Small intestine (tissue), 16 donors: ENCODE data around the gene PCDHA9. TPM values are rescaled to one million over a fixed set of nuclear protein-coding genes. Genes with fewer than 3 reads are reported as not detected.
"Not testable (repeated sequence)": the region's sequence is repeated elsewhere in the genome, so short reads cannot be mapped to it uniquely, and the experiment has no call there.

Source experiments
- DNase-seq, 2 donors: peaks; one replicate each; pipeline versions ENCODE4 v3.0.0 to v3.0.0-alpha.2; 2013
- FAIRE-seq: peaks from 2 replicates; lab custom pipeline; 2012; peaks lifted over from hg19 to GRCh38; lab: Jason Lieb, UNC
- H3K27ac ChIP-seq, 3 donors: one replicate each; pipeline ENCODE4 v1.5.1; 2013; ENCODE audit warnings: low read length in 2 of 3, mild to moderate bottlenecking in 2 of 3, control low read depth in 1 of 3, inconsistent platforms in 1 of 3, low read depth in 1 of 3, moderate library complexity in 1 of 3
- H3K27me3 ChIP-seq, 3 donors: one replicate each; pipeline ENCODE4 v1.6.1; 2013; ENCODE audit warnings: low read length in 3 of 3, inconsistent platforms in 1 of 3; ENCODE audit not compliant: control insufficient read depth in 3 of 3, insufficient read depth in 3 of 3
- H3K36me3 ChIP-seq, 3 donors: one replicate each; pipeline ENCODE4 v1.6.1; 2013; ENCODE audit warnings: low read length in 3 of 3, inconsistent platforms in 1 of 3, low read depth in 1 of 3, mild to moderate bottlenecking in 1 of 3, moderate library complexity in 1 of 3; ENCODE audit not compliant: control insufficient read depth in 3 of 3, insufficient read depth in 2 of 3
- H3K4me1 ChIP-seq, 3 donors: one replicate each; pipeline ENCODE4 v1.6.1; 2013; ENCODE audit warnings: low read length in 2 of 3, inconsistent platforms in 1 of 3, low read depth in 1 of 3, mild to moderate bottlenecking in 1 of 3, moderate library complexity in 1 of 3; ENCODE audit not compliant: control insufficient read depth in 3 of 3, insufficient read depth in 2 of 3
- H3K4me3 ChIP-seq, 3 donors: one replicate each; pipeline ENCODE4 v1.5.1; 2013; ENCODE audit warnings: low read length in 3 of 3, control low read depth in 1 of 3, inconsistent platforms in 1 of 3, low read depth in 1 of 3, mild to moderate bottlenecking in 1 of 3, moderate library complexity in 1 of 3
- H3K9me3 ChIP-seq, 2 donors: one replicate each; pipeline ENCODE4 v1.6.1; 2013; ENCODE audit warnings: low read depth in 1 of 2, low read length in 1 of 2; ENCODE audit not compliant: control insufficient read depth in 2 of 2, insufficient read depth in 1 of 2
- WGBS, 3 donors: extraction: QIAGEN DNeasy Blood & Tissue Kit; methylation state at CpG; one replicate each; pipeline ENCODE4 v1.1.7; 2013; 5-methylcytosine and 5-hydroxymethylcytosine counted together
- long read RNA-seq, 10 donors: transcript quantifications; one replicate each; lab custom pipeline, GENCODE V29; 2026
- polyA plus RNA-seq, 4 donors: library from polyadenylated mRNA; stranded (reverse) in 3 of 4; unstranded in 1 of 4; fragments of 200-250 nt in 3 of 4; fragments of 120-200 nt in 1 of 4; gene quantifications; one replicate each; pipeline versions ENCODE4 v1.2.1 to v1.2.3, GENCODE V29; 2013
- donor health status: healthy with polysubstance abuse.
- donor health status: control.
- donor health status: control.
- donor health status: Bipolar disorder and iron deficiency.
- donor health status: healthy.

The PCDHA9 gene
- polyA plus RNA-seq = under 1 TPM in 2 of 4 donors, not detected in 2; 0.01 to 0.06 TPM
- long read RNA-seq, donor 1, full-length matches to known transcripts = 1 of 1 reads
- long read RNA-seq, donor 1, partial matches to known transcripts = 0 of 1 reads
- long read RNA-seq, donor 1, other reads (novel, unspliced or antisense) = 0 of 1 reads
- long read RNA-seq, donor 2 = 0 reads
- long read RNA-seq, donor 3, full-length matches to known transcripts = 1 of 1 reads
- long read RNA-seq, donor 3, partial matches to known transcripts = 0 of 1 reads
- long read RNA-seq, donor 3, other reads (novel, unspliced or antisense) = 0 of 1 reads
- long read RNA-seq, donor 4 = 0 reads
- long read RNA-seq, donor 5 = 0 reads
- long read RNA-seq, donor 6 = 0 reads
- long read RNA-seq, donor 7 = 0 reads
- long read RNA-seq, donor 8 = 0 reads
- long read RNA-seq, donor 9 = 0 reads
- long read RNA-seq, donor 10 = 0 reads

DNA sequence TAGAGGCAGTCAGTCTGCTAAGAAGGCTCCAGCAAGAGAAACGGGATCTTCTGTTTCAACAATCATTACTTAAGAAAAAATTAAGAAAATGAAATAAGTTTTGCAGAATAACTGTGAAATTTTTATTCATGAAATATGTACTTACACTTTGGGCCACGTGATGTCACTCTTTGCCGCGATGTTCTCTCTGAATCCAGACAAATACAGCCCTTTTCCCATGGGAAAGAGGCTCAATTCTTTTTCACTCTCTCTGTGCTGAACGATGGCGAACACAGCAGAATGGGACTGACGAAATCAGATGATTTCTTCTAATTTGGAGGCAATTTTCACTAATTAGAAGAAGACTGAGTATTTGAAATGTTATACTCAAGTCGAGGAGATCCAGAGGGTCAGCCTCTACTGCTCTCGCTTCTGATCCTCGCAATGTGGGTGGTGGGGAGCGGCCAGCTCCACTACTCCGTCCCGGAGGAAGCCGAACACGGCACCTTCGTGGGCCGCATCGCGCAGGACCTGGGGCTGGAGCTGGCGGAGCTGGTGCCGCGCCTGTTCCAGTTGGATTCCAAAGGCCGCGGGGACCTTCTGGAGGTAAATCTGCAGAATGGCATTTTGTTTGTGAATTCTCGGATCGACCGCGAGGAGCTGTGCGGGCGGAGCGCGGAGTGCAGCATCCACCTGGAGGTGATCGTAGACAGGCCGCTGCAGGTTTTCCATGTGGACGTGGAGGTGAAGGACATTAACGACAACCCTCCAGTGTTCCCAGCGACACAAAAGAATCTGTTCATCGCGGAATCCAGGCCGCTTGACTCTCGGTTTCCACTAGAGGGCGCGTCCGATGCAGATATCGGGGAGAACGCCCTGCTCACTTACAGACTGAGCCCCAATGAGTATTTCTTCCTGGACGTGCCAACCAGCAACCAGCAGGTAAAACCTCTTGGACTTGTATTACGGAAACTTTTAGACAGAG lies at the start of gene PCDHA9:
Gene PCDHA9, plus strand, starts transcription at position 244 of the 964 bp plus-strand sequence. Its CDS starts 114 bp downstream, at position 358.
- H3K27ac ChIP-seq, H3K36me3 ChIP-seq, H3K4me3 ChIP-seq, H3K4me1 ChIP-seq, H3K27me3 ChIP-seq, DNase-seq, FAIRE-seq: not testable (repeated sequence)
- 25 to 45% methylated on average over 37 to 46 of the region's 48 CpGs; no CpG with 5 or more reads in 1 of the 3 donors for WGBS, 3 donors
- peaks cover 0 to 13% of the 10 kb centered on the region in 2 donors for H3K9me3 ChIP-seq

DNA sequence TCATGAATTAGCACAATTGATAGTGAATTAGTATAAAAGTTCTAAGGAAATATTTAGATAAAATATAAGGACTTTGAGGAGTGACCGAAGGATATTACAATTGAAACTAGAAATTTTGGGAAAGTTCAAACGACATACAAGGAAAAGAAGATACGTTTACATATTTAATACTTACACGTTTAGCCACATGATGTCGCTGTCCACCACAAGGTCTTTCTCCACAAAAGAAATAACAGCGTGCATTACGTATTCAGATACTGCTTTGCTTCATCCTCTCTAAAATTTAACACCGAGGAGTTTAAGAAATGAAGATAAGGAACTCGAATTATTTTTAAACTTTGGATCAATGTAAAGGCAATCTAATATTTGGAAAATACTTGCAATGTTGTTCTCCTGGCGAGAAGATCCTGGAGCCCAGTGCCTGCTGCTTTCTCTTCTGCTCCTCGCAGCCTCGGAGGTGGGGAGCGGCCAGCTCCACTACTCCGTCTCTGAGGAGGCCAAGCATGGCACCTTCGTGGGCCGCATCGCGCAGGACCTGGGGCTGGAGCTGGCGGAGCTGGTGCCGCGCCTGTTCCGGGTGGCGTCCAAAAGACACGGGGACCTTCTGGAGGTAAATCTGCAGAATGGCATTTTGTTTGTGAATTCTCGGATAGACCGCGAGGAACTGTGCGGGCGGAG lies 47.2 kb upstream of the PCDHA9 start, which contains the start of gene PCDHA3:
Gene PCDHA3, plus strand, starts transcription at position 242 of the 678 bp plus-strand sequence.
- no peaks in the 10 kb centered on the region for H3K36me3 ChIP-seq
- FAIRE-seq (no peak), DNase-seq (no peak)
- H3K27ac ChIP-seq = no peak within 1 kb of the TSS
- peaks cover 14 to 34% of the 10 kb centered on the region in 2 donors for H3K9me3 ChIP-seq
- no peak within 1 kb of the TSS for H3K4me3 ChIP-seq
- 23 to 40% (median 38%) methylated on average over 29 of the region's 29 CpGs for WGBS, 3 donors
- no peaks in the 10 kb centered on the region for H3K4me1 ChIP-seq
- H3K27me3 ChIP-seq = peaks cover 0 to 8% (median 0%) of the 10 kb centered on the region in 3 donors

DNA sequence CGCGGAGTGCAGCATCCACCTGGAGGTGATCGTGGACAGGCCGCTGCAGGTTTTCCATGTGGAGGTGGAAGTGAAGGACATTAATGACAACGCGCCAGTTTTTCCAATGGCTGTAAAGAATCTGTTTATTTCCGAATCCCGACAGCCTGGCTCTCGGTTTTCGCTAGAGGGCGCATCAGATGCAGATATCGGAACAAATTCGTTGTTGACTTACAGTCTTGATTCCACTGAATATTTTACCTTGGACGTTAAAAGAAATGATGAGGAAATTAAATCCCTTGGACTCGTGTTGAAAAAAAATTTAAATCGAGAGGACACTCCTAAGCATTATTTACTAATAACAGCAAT lies 46.7 kb upstream of the PCDHA9 start:
- DNase-seq (no peak), FAIRE-seq (no peak)
- Histone ChIP-seq H3K4me1 (no peaks in the 10 kb centered on the region), H3K27me3 (peaks cover 0 to 8% (median 0%) of the 10 kb centered on the region in 3 donors), H3K4me3 (no peak overlapping the region), H3K9me3 (peaks cover 12 to 29% of the 10 kb centered on the region in 2 donors), H3K36me3 (no peaks in the 10 kb centered on the region), H3K27ac (no peak overlapping the region)
- 18 to 41% (median 32%) methylated on average over 16 of the region's 16 CpGs for WGBS, 3 donors

- not testable (repeated sequence) for H3K36me3 ChIP-seq, DNase-seq, H3K27ac ChIP-seq, H3K4me1 ChIP-seq, H3K4me3 ChIP-seq, FAIRE-seq
- Histone ChIP-seq H3K9me3 (peaks cover 6 to 27% of the 10 kb centered on the region in 2 donors), H3K27me3 (peaks cover 0 to 11% (median 0%) of the 10 kb centered on the region in 3 donors)
- 55 to 77% (median 69%) methylated on average over 45 of the region's 45 CpGs for WGBS, 3 donors
Observed at GRCh38 chr5:140802381-140802780, 45.8 kb upstream of the PCDHA9 start.

GRCh38 chr5:140802781-140803271 lies 45.4 kb upstream of the PCDHA9 start:
- WGBS, 3 donors = 57 to 74% (median 66%) methylated on average over 51 to 53 of the region's 53 CpGs
- FAIRE-seq = no peak

DNA sequence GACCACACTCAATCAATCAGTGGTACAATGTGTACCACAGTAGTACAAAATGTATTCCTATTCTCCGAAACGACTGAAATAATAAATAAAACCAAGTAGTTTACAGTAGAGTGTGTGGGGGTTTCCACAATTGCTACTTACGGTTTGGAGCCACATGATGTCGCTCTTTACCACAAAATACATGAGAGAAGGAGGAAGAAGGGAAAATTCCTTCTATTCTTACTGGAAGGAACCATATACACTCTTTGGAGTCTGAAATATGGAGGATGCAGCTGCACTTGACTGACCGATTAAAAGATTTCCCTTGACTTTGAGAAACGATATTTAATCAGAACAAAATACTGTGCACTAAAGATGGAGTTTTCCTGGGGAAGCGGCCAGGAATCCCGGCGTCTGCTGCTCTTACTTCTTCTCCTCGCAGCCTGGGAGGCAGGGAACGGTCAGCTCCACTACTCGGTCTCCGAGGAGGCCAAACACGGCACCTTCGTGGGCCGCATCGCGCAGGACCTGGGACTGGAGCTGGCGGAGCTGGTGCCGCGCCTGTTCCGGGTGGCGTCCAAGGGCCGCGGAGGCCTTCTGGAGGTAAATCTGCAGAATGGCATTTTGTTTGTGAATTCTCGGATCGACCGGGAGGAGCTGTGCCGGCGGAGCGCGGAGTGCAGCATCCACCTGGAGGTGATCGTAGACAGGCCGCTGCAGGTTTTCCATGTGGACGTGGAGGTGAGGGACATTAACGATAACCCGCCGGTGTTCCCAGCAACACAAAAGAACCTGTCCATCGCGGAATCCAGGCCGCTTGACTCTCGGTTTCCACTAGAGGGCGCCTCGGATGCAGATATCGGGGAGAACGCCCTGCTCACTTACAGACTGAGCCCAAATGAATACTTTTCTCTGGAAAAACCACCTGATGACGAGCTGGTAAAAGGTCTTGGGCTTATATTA lies 41.1 kb upstream of the PCDHA9 start, which contains the start of gene PCDHA4:
Gene PCDHA4, plus strand, starts transcription at position 235 of the 942 bp plus-strand sequence.
- H3K4me3 ChIP-seq = peak within 1 kb of the TSS in 1 of 3 donors; percentile 13
- FAIRE-seq = no peak
- 21 to 43% (median 40%) methylated on average over 32 to 38 of the region's 47 CpGs for WGBS, 3 donors
- no peak for DNase-seq
- H3K27me3 ChIP-seq = peaks cover 0 to 9% (median 0%) of the 10 kb centered on the region in 3 donors
- H3K4me1 ChIP-seq = no peaks in the 10 kb centered on the region
- no peak within 1 kb of the TSS for H3K27ac ChIP-seq
- no peaks in the 10 kb centered on the region for H3K36me3 ChIP-seq
- peaks cover 4 to 37% of the 10 kb centered on the region in 2 donors for H3K9me3 ChIP-seq

More at GRCh38 chr5:140802781-140803271, 45.4 kb upstream of the PCDHA9 start:
- peaks cover 6 to 29% of the 10 kb centered on the region in 2 donors for H3K9me3 ChIP-seq
- no peaks in the 10 kb centered on the region for H3K36me3 ChIP-seq
- H3K4me3 ChIP-seq = no peak overlapping the region
- H3K27ac ChIP-seq = no peak overlapping the region
- DNase-seq = no peak
- H3K4me1 ChIP-seq = no peaks in the 10 kb centered on the region
- H3K27me3 ChIP-seq = peaks cover 0 to 14% (median 0%) of the 10 kb centered on the region in 3 donors

DNA sequence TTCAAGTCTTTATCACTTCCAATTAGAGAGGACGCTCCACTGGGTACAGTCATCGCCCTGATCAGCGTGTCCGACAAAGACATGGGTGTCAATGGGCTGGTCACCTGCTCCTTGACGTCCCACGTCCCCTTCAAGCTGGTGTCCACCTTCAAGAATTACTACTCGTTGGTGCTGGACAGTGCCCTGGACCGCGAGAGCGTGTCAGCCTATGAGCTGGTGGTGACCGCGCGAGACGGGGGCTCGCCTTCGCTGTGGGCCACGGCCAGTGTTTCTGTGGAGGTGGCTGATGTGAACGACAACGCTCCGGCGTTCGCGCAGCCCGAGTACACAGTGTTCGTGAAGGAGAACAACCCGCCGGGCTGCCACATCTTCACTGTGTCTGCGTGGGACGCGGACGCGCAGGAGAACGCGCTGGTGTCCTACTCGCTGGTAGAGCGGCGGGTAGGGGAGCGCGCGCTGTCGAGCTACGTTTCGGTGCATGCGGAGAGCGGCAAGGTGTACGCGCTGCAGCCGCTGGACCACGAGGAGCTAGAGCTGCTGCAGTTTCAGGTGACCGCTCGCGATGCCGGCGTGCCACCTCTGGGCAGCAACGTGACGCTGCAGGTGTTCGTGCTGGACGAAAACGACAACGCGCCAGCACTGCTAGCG lies 39.8 kb upstream of the PCDHA9 start:
- WGBS, 3 donors = 65 to 84% (median 79%) methylated on average over 62 of the region's 62 CpGs
- not testable (repeated sequence) for H3K4me3 ChIP-seq, FAIRE-seq, H3K27ac ChIP-seq, H3K27me3 ChIP-seq, H3K36me3 ChIP-seq, H3K4me1 ChIP-seq, DNase-seq
- H3K9me3 ChIP-seq = peaks cover 0 to 25% of the 10 kb centered on the region in 2 donors
